Tibial nerve (tissue), 4 donors: ENCODE data around the gene FOXF1. TPM values are rescaled to one million over a fixed set of nuclear protein-coding genes. Genes with fewer than 3 reads are reported as not detected.
A peak's percentile ranks its signal among the peaks of the same experiment; 100 is the strongest.

Source experiments
- DNase-seq, 2 donors: peaks; one replicate each; pipeline ENCODE4 v3.0.0-alpha.2; 2019; ENCODE audit warnings: low spot score in 2 of 2
- H3K27ac ChIP-seq, 4 donors: fragments of 200-600 bp; sonication (generic) in 3 of 4; one replicate each; pipeline ENCODE4 v1.5.1; 2017 to 2019; ENCODE audit warnings: mild to moderate bottlenecking in 1 of 4
- H3K27me3 ChIP-seq, 2 donors: fragments of 200-600 bp; sonication (generic) in 1 of 2; one replicate each; pipeline versions ENCODE4 v1.5.1 to v1.6.0; 2017 to 2019
- H3K36me3 ChIP-seq, 3 donors: fragments of 200-600 bp; sonication (generic); one replicate each; pipeline ENCODE4 v1.5.1; 2018 to 2019
- H3K4me1 ChIP-seq, 4 donors: fragments of 200-600 bp; sonication (generic) in 3 of 4; one replicate each; pipeline ENCODE4 v1.5.1; 2017 to 2019
- H3K4me3 ChIP-seq, 4 donors: fragments of 200-600 bp; sonication (generic) in 3 of 4; one replicate each; pipeline ENCODE4 v1.5.1; 2017 to 2019; ENCODE audit warnings: mild to moderate bottlenecking in 1 of 4, moderate library complexity in 1 of 4
- H3K9me3 ChIP-seq, 4 donors: fragments of 200-600 bp; sonication (generic) in 3 of 4; one replicate each; pipeline ENCODE4 v1.5.1; 2017 to 2019
- EP300 ChIP-seq, 2 donors: sonication (generic); formaldehyde crosslinking; IDR thresholded peaks; one replicate each; pipeline ENCODE4 v1.6.1; 2017; ENCODE audit warnings: antibody characterized with exemption in 2 of 2, mild to moderate bottlenecking in 1 of 2
- POLR2A ChIP-seq, 2 donors: fragments of 450-650 bp; IDR thresholded peaks; one replicate each; pipeline ENCODE4 v1.6.1; 2017; ENCODE audit warnings: antibody characterized with exemption in 2 of 2, mild to moderate bottlenecking in 2 of 2, moderate library complexity in 2 of 2
- WGBS, 2 donors: methylation state at CpG; one replicate each; pipeline ENCODE4 v1.1.5; 2018; 5-methylcytosine and 5-hydroxymethylcytosine counted together
- total RNA-seq, 4 donors: library from RNA; depleted of rRNA; stranded (reverse); fragments of >200 nt; gene quantifications; one replicate each; pipeline ENCODE4 v1.1.0, GENCODE V29; 2016
- TF ChIP-seq, protein P1 (sequence below), 5 experiments: fragments of 200-600 bp in 3 of 5; fragments of 450-650 bp in 2 of 5; sonication (generic) in 3 of 5; IDR thresholded peaks; one replicate each; pipeline ENCODE4 v1.5.1; 2016 to 2019; ENCODE audit warnings: antibody characterized with exemption in 5 of 5, mild to moderate bottlenecking in 3 of 5, moderate library complexity in 2 of 5

The FOXF1 gene
- total RNA-seq, 4 donors from 2014 or later, result 0.21 TPM; not detected in 3

DNA sequence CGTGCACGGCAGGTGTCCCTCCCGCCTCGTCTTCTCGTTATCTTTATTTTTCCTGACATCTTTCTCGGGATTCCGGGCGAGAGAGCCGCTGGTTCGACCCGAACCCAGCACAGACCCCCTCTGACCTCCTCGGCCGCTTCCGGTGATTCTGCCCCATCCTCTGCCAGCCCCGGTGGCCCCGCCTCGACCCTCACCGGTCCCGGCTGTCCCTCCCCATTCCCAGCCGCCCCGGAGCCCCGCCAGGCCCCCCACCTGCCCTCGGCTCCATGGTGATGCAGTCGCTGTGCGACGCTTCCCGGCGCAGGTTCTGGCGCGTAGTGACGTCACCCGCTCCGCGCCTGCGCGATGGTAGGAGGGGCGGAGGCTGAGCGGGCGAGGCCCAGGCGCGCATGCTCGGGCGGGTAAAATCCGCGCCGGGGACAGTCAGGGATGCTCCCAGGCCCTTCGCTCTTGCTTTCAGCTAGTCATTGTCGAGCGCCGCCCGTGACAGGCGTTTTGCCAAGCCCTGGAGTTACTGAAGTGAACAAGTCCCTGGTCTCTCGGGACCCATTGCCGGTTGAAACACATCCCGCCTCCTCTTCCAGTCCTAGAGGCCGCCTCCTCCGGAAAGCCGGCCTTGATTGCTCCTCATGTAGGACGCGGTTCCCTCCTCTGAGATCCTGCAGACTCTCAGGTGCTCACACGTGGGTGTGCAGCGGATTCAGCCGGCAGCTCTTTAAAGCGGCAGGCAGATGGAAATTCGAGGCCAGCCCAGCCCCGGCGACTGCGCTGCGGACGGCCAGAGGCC, 44.8 kb downstream of the FOXF1 start, which contains the start of gene MTHFSD:
TSS of gene MTHFSD (minus strand) at position 319 of the 787 bp plus-strand sequence. CDS start at position 268, 51 bp downstream.
- TF ChIP-seq POLR2A (IDR thresholded peaks at IDR 0.05), result peak; percentile 50 to 84
- TF ChIP-seq, protein P1, sequence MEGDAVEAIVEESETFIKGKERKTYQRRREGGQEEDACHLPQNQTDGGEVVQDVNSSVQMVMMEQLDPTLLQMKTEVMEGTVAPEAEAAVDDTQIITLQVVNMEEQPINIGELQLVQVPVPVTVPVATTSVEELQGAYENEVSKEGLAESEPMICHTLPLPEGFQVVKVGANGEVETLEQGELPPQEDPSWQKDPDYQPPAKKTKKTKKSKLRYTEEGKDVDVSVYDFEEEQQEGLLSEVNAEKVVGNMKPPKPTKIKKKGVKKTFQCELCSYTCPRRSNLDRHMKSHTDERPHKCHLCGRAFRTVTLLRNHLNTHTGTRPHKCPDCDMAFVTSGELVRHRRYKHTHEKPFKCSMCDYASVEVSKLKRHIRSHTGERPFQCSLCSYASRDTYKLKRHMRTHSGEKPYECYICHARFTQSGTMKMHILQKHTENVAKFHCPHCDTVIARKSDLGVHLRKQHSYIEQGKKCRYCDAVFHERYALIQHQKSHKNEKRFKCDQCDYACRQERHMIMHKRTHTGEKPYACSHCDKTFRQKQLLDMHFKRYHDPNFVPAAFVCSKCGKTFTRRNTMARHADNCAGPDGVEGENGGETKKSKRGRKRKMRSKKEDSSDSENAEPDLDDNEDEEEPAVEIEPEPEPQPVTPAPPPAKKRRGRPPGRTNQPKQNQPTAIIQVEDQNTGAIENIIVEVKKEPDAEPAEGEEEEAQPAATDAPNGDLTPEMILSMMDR (IDR thresholded peaks at IDR 0.05), result peak in 1 of 5 experiments; percentile 37
- peak; percentile 92 to 93 for TF ChIP-seq EP300 (IDR thresholded peaks at IDR 0.05)
- Histone ChIP-seq H3K27me3 (peaks cover 0 to 4% of the 10 kb centered on the region in 2 donors), H3K36me3 (peaks cover 0 to 30% (median 0%) of the 10 kb centered on the region in 3 donors), H3K4me3 (peak within 1 kb of the TSS; percentile 86 to 98 (median 95)), H3K4me1 (peaks cover 0 to 31% (median 11%) of the 10 kb centered on the region in 4 donors), H3K9me3 (no peaks in the 10 kb centered on the region), H3K27ac (peak within 1 kb of the TSS; percentile 93 to 95 (median 94))
- peak; percentile 89 for DNase-seq
- 4 to 9% methylated on average over 27 to 69 of the region's 70 CpGs for WGBS, 2 donors

DNA sequence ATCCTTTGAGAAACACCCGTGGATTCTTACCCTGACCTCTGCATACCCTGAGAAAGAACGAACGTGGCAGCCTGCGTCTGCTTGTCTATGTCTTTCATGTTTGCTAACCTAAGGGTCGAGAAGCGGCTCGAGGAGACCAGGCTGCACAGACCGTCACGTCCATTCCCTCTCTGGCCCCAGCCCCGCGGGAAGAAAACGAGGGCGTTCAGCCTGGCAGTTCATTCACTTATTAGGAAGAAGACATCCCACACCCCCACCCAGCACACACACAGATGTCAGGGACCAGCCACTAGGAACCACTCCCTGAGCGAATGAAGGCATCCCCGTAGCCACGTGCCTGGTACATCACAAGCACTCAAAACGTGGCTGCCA, 45.4 kb downstream of the FOXF1 start:
- Histone ChIP-seq H3K27me3 (peaks cover 0 to 4% of the 10 kb centered on the region in 2 donors), H3K9me3 (no peaks in the 10 kb centered on the region), H3K36me3 (peaks cover 0 to 25% (median 0%) of the 10 kb centered on the region in 3 donors), H3K4me3 (peak overlapping the region; percentile 86 to 98 (median 95)), H3K4me1 (peaks cover 0 to 31% (median 11%) of the 10 kb centered on the region in 4 donors), H3K27ac (peak overlapping the region in 2 of 4 donors; percentile 93 to 95)
- TF ChIP-seq, protein P1 (IDR thresholded peaks at IDR 0.05), result no peak
- TF ChIP-seq POLR2A (IDR thresholded peaks at IDR 0.05) (no peak), EP300 (IDR thresholded peaks at IDR 0.05) (no peak)
- WGBS, 2 donors, result 23 to 27% methylated on average over 17 of the region's 17 CpGs
- no peak for DNase-seq

DNA sequence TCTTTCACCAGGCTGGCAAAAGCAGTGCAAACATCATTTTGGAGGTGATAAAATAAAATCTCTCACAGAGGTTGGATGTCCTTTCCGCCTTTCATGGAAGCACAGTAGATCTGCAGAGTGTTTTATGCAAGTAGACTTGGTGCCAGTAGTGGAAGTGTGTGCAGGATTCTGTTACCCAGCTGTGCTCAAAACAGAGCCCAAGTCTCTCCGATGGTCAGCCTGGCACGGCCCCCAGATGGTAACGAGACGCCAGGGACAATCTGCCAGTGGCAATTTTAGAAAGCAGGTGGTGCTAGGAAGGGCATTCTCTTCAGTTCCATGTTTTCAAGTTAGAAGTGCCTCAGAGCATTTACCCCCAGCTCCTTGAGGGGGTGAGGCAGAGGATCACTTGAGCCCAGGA, 46.2 kb downstream of the FOXF1 start:
- H3K9me3 ChIP-seq, result no peaks in the 10 kb centered on the region
- TF ChIP-seq, protein P1 (IDR thresholded peaks at IDR 0.05), result no peak
- no peak for TF ChIP-seq POLR2A (IDR thresholded peaks at IDR 0.05)
- no peak for TF ChIP-seq EP300 (IDR thresholded peaks at IDR 0.05)
- peaks cover 0 to 16% (median 0%) of the 10 kb centered on the region in 3 donors for H3K36me3 ChIP-seq
- H3K27me3 ChIP-seq, result peaks cover 0 to 4% of the 10 kb centered on the region in 2 donors
- H3K4me3 ChIP-seq, result no peak overlapping the region
- DNase-seq, result no peak
- WGBS, 2 donors, result 72 to 80% methylated on average over 5 of the region's 5 CpGs
- peaks cover 0 to 31% (median 11%) of the 10 kb centered on the region in 4 donors for H3K4me1 ChIP-seq
- H3K27ac ChIP-seq, result no peak overlapping the region

DNA sequence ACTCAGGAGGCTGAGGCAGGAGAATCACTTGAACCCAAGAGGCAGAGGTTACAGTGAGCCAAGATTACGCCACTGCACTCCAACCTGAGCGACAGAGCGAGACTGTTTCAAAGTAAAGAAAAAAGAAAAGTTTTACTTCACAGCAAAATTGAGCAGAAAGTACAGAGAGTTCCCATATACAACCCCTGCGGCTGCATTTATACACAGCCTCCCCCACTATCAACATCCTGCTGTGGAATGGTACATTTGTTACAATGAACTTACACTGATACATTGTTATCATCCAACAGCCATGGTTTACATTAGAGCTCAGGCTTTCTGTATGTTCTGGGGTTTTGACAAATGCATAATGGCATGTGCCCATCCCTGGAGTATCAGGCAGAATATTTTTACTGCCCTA, 47.3 kb downstream of the FOXF1 start:
- peaks cover 0 to 29% (median 11%) of the 10 kb centered on the region in 4 donors for H3K4me1 ChIP-seq
- peaks cover 0 to 6% (median 0%) of the 10 kb centered on the region in 3 donors for H3K36me3 ChIP-seq
- no peaks in the 10 kb centered on the region for H3K9me3 ChIP-seq
- H3K27me3 ChIP-seq, result peaks cover 0 to 4% of the 10 kb centered on the region in 2 donors
- H3K4me3 ChIP-seq, result no peak overlapping the region
- TF ChIP-seq POLR2A (IDR thresholded peaks at IDR 0.05) (no peak), EP300 (IDR thresholded peaks at IDR 0.05) (no peak)
- TF ChIP-seq, protein P1 (IDR thresholded peaks at IDR 0.05), result no peak
- DNase-seq, result no peak
- no peak overlapping the region for H3K27ac ChIP-seq
- WGBS, 2 donors, result 79 to 84% methylated on average over 4 of the region's 4 CpGs
